AG04449 (cell line): ENCODE measurements around the gene MRO.
"Not testable (repeated sequence)": the region's sequence is repeated elsewhere in the genome, so short reads cannot be mapped to it uniquely, and the experiment has no call there.

Source experiments
- CTCF ChIA-PET: fragments of 350-600 bp; formaldehyde crosslinking; extraction: SDS; loops from one replicate; lab custom pipeline; 2021; ENCODE audit warnings: antibody characterized with exemption; lab: Yijun Ruan, JAX
- POLR2A ChIA-PET: fragments of 400-600, 350-600 bp; formaldehyde crosslinking; extraction: SDS; loops from one replicate; lab custom pipeline; 2020; ENCODE audit warnings: antibody characterized with exemption, inconsistent platforms; lab: Yijun Ruan, JAX
- DNase-seq: peaks from one replicate; pipeline ENCODE4 v3.0.0-alpha.2; 2010; ENCODE audit warnings: low read depth, low spot score
- H3K4me3 ChIP-seq: 2 replicates; pipeline ENCODE4 v1.5.1; 2011; ENCODE audit warnings: low read depth, mild to moderate bottlenecking, control low read depth, low read length
- CTCF ChIP-seq: IDR thresholded peaks from one replicate; pipeline ENCODE4 v1.5.1; 2011; ENCODE audit warnings: mild to moderate bottlenecking, moderate library complexity, low read length, control low read depth, inconsistent platforms; ENCODE audit not compliant: insufficient read depth; ENCODE audit errors: missing control alignments

MRO gene

GRCh38 chr18:50859793-50860555, 40.2 kb upstream of the MRO start:
- POLR2A ChIA-PET: interaction anchor here (1.1 kb wide), 1 partner anchor 19 kb away, joined by 3 read pairs; the partner anchor contains the start of gene ME2
- no peak for TF ChIP-seq CTCF
- no peak for DNase-seq
- CTCF ChIA-PET: interaction anchor here (0.6 to 1.1 kb wide), 2 partner anchors 23 to 39 kb away, joined by 3 read pairs; no protein-coding TSS in a partner anchor
- no peak overlapping the region for H3K4me3 ChIP-seq

- ChIA-PET CTCF (interaction anchor here (1.0 to 1.5 kb wide), 2 partner anchors 10 to 11 kb away, joined by 3 to 5 read pairs; no protein-coding TSS in a partner anchor), POLR2A (no interaction called here)
- H3K4me3 ChIP-seq: no peak overlapping the region
- DNase-seq: no peak
- TF ChIP-seq CTCF: no peak
Measured at GRCh38 chr18:50857694-50858093, 37.9 kb upstream of the MRO start.

- POLR2A ChIA-PET, DNase-seq, H3K4me3 ChIP-seq: not testable (repeated sequence)
- CTCF ChIA-PET: interaction anchor here (1.0 to 1.5 kb wide), 3 partner anchors 9 to 23 kb away, joined by 3 to 5 read pairs (median 3); no protein-coding TSS in a partner anchor
Measured at GRCh38 chr18:50857166-50857565, 37.4 kb upstream of the MRO start.

GRCh38 chr18:50855976-50856757, 36.4 kb upstream of the MRO start:
- no peak for DNase-seq
- H3K4me3 ChIP-seq: no peak overlapping the region
- POLR2A ChIA-PET: no interaction called here
- CTCF ChIA-PET: interaction anchor here (1.1 to 1.5 kb wide), 2 partner anchors 10 to 24 kb away, joined by 3 to 5 read pairs; no protein-coding TSS in a partner anchor
- no peak for TF ChIP-seq CTCF

GRCh38 chr18:50853863-50854271, 34.1 kb upstream of the MRO start:
- DNase-seq: no peak
- CTCF ChIA-PET: interaction anchor here (1.3 to 2.7 kb wide), 2 partner anchors 17 to 33 kb away, joined by 3 to 8 read pairs; no protein-coding TSS in a partner anchor
- POLR2A ChIA-PET: no interaction called here
- no peak for TF ChIP-seq CTCF
- no peak overlapping the region for H3K4me3 ChIP-seq

GRCh38 chr18:50850307-50851065, 30.7 kb upstream of the MRO start:
- CTCF ChIA-PET: no interaction called here
- no peak overlapping the region for H3K4me3 ChIP-seq
- no peak for DNase-seq
- TF ChIP-seq CTCF: no peak
- POLR2A ChIA-PET: no interaction called here
